ENCODE measurements around the gene GTPBP2.
A peak's percentile ranks its signal among the peaks of the same experiment; 100 is the strongest.

The GTPBP2 gene

DNA sequence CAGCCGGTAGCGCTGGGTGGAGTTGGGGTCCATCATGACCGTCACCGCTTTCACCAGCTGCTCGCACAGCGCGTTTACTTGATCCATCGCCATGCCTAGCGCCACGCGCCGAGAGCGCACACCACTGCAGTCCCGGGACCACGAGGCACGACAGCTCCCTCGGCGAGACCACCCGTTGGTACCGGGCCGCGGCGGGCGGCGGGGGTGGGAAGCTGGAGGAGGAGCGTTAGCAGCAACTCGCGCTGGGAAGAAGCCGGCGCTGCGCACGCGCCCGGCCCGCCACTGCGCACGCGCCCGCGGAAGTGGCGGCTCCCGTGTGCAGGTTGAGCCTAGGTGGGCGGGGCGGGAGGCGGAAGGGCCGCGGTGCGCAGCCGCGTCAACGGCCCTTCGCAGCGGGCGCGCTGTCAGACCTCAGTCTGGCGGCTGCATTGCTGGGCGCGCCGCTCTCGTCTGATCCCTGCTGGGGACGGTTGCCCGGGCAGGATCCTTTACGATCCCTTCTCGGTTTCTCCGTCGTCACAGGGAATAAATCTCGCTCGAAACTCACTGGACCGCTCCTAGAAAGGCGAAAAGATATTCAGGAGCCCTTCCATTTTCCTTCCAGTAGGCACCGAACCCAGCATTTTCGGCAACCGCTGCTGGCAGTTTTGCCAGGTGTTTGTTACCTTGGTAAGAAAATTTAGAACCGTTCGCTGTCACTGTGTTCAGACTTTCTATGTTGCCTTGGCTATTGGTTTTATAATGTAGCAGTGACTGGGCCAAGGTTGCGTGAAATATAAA lies 53.1 kb downstream of the GTPBP2 start, which contains the start of the genes POLH and XPO5:
Gene POLH, plus strand, starts transcription at position 414 of the 780 bp plus-strand sequence. CDS start 6,135 bp downstream, outside the sequence.
Gene XPO5, minus strand, starts transcription at position 267 of the 780 bp plus-strand sequence. Its CDS starts 174 bp downstream, at position 93.
- DNase-seq (ENCODE audit: low spot score), result peak; percentile 90

DNA sequence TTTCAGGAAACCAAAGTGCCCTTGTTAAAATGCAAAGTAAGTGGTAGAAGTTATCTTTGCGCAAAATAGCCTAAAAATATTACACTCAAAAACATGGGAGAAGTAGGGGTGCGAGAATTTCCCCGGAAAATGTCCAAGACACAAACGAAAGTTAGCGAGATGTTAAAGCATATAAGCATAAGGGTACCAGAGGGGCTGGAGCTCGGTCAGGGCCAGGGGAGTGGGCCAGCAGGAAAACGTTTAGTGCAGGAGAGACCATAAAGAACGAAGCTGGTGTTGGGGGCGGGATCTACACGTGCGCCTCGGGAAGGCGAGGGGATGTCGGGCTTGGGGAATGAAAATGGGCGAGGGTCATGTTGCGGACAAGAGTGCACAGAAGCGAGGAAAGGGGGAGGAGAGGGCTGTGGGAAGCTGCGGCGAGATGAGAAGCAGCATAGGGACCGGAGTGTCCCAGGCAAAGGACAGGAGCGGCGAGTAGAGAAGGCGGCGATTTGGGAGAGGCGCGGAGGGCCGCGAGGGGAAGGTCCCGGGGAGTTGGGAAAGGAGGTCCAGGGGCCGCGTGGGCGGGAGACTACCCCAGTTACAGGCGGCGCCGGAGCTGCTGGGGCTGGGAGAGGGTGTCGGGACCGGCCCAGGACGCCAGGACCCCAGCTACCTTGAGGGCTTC lies 53.8 kb downstream of the GTPBP2 start:
- DNase-seq (ENCODE audit: low spot score), result no peak

DNA sequence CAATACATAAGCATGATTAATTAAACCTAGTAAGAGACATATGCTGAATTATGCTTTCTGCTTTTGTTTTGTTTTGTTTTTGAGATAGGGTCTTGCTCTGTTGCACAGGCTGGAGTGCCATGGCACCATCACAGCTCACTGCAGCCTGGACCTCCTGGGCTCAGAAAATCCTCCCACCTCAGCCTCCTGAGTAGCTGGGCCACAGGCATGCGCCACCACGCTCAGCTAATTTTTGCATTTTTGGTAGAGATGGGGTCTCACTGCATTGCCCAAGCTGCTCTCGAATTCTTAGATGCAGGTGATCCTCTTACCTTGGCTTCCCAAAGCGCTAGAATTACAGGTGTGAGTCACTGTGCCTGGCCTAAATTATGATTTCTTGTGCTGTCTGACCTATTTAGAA lies 57.0 kb downstream of the GTPBP2 start:
- no peak for DNase-seq (ENCODE audit: low spot score)

DNA sequence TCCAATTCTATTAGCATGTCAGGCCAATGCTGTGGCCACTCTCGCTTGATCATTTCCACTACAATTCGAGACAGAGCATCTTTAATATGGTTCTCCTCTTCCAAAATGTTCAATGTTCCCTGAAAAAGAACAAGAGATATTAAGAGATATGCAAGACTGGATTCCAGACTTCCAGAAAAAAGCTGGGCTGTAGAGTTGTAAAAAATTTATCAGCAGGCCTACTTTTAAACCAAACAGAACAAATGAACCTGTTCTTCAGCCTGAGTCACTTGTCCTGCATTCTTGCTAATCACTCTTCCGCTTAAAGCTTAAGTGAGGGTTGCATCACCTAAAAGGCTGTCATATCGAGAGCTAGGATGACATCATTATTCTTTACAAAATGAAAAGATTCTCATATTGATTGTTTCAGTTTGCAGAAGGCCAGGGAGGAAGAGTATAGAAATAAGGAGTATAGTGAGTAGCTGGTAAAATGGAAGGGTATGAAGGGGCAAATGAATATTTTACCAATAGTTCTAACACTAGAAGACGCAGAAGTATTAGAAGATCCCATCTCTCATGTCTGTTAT lies 58.1 kb downstream of the GTPBP2 start:
- no peak for DNase-seq (ENCODE audit: low spot score)

All from CD4-positive, alpha-beta T cell treated with Interleukin-2 at 100 ng/mL for 4 hours (primary cell).